ENCODE data around the gene CXCL5.

GRCh38 chr4:74045247-74045646, 46.8 kb upstream of the CXCL5 start:
- TF ChIP-seq POLR2A (IDR thresholded peaks at IDR 0.05; ENCODE audit: low read length) (no peak), GATA1 (IDR thresholded peaks at IDR 0.05; ENCODE audit: low read depth, low read length) (no peak)

Data from erythroblast (primary cell).